ENCODE results near the gene SCEL.

DNA sequence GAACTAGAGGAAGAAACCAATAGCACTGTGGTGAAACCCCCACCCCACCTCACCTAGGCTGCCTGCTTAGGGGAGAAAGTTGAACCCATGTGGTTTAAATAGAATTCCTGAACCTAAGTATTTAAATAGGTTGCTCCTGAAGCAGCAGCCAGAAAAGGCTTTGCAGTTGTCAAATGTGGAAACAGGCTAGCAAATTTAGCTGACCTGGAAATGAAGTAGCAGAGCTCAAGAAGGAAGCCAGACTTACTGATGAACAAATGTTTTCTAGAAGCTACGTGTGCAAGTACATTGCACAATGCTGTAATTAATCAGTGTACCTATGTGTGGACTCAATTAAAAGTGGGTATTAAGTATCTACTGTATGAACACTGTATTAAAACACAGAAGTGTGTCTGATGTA is 61.3 kb downstream of the SCEL start:
- TF ChIP-seq, protein P1, sequence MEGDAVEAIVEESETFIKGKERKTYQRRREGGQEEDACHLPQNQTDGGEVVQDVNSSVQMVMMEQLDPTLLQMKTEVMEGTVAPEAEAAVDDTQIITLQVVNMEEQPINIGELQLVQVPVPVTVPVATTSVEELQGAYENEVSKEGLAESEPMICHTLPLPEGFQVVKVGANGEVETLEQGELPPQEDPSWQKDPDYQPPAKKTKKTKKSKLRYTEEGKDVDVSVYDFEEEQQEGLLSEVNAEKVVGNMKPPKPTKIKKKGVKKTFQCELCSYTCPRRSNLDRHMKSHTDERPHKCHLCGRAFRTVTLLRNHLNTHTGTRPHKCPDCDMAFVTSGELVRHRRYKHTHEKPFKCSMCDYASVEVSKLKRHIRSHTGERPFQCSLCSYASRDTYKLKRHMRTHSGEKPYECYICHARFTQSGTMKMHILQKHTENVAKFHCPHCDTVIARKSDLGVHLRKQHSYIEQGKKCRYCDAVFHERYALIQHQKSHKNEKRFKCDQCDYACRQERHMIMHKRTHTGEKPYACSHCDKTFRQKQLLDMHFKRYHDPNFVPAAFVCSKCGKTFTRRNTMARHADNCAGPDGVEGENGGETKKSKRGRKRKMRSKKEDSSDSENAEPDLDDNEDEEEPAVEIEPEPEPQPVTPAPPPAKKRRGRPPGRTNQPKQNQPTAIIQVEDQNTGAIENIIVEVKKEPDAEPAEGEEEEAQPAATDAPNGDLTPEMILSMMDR (IDR thresholded peaks at IDR 0.05; ENCODE audit: poor library complexity), result no peak
- TF ChIP-seq EZH2phosphoT487 (IDR thresholded peaks at IDR 0.05; ENCODE audit: low read depth, severe bottlenecking, unreplicated experiment) (no peak), EZH2 (IDR thresholded peaks at IDR 0.05; ENCODE audit: borderline replicate concordance) (no peak)

Measured in hepatocyte (in vitro differentiated cells).